NCI-H2171 (cell line): Measurements from ENCODE around the gene ALAS1.
"Not testable (repeated sequence)": the region's sequence is repeated elsewhere in the genome, so short reads cannot be mapped to it uniquely, and the experiment has no call there.

Experiments
- DNase-seq: peaks from one replicate; lab custom pipeline; 2025; lab: John Stamatoyannopoulos, UW

Gene ALAS1

DNA sequence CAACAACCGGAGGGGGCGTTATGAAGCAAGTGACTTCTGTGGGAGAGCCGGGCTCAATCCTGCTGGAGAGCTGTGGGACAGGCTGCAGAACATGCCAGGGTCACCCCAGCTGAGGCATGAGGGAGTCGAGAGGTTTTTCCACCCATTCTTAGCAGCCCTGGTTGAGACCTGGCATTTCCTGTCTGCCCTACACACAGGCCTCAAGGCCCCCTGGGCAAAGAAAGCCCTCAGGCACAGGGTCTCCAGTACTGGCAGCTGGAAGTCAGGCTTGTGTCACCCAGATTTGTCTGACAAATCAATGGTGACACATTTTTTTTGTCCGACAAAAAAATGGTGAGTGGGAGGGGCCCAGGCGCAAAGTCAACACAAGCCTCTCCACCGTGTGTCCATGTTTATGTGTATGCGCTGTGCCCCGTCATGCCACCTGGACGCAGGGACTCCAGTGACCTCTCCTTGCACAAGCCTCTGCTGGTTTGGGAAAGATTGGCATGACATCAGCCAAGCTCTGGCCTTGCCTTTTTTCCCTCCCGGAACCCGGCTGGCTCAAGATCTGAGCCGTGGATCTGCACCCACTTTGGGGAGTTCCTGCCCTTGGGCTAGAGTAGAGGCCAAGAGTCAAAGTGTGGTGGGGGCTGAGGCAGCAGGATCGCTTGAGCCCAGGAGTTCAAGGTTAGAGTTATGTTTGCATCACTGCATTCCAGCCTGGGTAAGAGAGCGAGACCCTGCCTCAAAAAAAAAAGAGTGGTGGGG is 20.8 kb upstream of the ALAS1 start:
- DNase-seq, result no peak

DNA sequence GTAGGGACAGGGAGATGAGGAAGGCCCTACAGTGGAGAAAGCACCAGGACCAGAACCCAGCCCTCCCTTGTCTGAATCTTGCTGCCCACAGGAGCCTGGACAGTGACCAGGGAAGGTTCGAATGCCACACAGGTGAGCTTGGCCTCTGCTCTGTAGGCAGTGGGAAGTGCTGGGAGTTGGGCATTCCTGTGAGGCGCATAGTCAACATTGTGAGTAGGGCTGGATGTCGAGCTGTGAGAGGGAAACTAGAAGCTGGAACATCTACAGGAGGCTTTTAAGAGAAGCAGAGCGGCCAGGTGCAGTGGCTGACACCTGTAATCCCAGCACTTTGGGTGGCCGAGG is 20.3 kb upstream of the ALAS1 start:
- DNase-seq, result no peak

DNA sequence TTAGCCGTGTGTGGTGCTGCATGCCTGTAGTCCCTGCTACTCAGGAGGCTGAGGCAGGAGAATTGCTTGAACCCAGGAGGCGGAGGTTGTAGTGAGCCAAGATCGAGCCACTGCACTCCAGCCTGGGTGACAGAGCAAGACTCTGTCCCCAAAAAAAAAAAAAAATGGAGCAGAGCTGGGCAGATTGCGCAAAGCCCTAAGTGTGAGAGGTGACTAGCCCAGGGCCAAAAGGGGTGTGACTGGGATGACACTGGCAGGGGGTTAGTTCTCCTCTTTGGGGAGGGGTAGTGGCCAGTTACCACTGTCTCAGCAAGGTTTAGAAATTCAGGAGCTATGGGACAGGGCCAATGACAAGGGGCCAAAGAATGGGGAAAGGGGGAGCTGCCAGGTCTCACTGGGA is 19.8 kb upstream of the ALAS1 start:
- not testable (repeated sequence) for DNase-seq

DNA sequence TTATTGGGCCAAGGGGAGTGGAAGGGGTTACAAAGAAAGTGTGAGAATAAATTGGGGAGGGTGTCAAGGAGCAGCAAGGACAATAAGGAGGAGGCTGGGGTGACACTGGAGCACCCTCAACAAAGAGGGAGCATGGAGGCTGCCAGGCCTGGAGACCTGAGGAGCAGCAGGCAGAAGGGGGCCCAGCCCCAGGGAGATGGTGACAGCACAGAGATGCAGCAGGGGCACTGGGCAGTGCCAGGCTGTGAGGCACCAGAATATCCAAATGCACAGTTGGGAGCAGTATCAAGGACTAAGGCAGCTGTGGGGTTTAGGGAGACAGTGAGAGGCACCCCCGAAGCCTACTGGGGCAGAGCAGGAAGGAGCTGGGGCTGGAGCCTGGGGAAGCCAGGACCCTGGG is 19.4 kb upstream of the ALAS1 start:
- DNase-seq, result no peak

DNA sequence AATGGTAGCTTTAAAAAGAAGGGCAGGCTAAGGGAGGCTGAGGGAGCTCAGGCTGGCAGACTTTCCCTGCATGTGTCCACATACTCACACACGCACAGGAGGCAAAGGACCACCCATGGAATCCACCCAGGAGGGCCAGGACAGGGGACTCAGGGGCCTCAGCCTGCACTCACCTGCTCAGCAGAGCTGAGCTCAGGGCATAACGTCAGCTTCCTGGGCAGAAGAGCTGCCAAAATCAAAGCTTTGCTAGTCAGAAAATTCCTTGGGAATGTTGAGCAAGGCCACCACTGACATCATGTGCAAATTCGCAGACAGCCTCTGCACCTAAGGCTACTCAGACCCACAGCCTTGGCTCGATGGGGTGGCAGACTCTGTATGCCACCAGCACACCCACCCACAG is 16.4 kb upstream of the ALAS1 start:
- DNase-seq, result no peak

DNA sequence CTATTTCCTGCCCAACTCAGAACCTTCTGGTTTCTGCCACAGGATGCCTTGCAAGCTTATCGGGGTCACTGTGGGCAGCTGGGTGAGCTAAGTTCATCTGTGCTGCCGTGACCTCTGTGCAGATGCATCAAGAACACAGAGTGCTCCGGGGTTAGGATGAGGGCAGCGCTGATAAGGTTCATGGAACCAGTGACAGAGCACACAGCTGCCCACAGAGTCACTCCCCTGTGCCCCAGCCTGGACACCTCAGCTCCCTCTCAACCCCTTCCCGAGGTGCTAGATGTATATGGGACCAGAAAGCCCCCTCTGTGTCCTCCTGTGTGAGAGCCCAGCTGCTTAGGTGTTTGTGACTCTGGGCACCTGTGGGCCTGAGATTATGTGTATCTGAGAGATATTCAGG is 15.8 kb upstream of the ALAS1 start:
- DNase-seq, result no peak

DNA sequence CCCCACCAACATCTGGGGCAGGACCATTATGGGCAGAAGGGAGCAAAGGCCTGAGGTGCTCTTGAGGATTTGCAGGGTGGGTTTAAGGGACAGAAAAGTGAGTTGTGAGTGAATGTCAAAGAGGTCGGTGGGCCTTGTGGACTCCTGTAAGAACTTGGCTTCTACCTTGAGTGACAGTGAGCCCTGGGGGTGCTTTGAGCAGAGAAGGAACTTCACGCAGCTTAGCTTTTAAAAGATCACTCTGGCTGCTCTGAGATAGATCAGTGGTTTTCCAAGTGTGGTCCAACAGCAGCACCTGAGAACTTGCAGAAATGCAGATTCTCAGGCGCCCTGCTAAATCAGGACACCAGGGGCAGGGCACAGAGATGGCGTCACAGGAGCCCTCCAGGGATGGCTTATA is 15.3 kb upstream of the ALAS1 start:
- no peak for DNase-seq

DNA sequence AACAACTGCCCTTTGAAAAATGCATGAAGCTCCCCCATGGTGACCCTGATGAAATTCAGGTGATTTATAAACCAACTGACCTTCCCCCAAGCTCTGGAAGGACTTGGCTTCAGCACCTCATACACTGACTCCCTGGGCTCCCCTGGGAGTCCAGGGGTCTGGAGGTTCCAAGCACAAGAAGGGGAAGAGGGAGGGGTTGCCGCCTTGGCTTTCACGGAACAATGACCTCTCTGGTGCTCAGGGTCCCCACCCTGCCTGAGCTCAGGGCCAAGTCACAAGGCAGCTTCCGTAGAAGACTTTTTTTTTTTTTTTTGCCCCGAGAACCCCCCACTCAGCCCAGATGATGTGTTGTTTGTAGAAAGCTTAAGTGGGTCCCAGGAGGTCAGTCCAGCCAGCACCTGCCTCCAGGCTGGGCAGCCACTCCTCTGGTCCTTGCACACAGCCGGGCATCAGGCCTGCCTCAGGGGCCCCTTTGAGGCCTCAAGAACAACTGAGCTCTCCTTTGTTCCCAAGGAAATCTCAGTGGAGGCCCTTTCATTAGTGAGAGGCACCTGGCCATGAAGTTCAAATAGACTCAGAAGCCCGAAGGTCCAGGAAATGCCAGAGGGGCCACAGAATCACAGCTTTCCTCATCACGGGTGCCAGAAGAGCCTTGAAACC is 14.0 kb upstream of the ALAS1 start:
- no peak for DNase-seq

DNA sequence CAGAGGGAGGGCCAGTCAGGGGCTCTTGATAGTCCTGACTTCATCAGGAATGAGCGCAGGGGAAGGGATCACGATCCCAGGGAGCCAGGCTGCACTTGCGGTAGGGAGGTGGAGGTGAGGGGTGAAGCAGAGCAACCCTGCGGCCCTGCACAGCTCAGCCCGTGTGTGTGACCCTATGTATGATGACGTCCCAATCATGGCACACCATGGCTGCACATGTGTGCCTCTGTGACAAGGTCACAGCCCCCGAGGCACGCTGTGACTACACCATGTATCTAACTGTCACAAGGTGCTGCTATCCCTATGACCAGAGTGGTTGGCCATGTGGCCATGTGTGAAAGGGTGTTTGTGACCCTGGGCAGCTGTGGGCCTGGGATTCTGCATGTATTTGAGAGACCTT is 13.3 kb upstream of the ALAS1 start:
- DNase-seq, result no peak

DNA sequence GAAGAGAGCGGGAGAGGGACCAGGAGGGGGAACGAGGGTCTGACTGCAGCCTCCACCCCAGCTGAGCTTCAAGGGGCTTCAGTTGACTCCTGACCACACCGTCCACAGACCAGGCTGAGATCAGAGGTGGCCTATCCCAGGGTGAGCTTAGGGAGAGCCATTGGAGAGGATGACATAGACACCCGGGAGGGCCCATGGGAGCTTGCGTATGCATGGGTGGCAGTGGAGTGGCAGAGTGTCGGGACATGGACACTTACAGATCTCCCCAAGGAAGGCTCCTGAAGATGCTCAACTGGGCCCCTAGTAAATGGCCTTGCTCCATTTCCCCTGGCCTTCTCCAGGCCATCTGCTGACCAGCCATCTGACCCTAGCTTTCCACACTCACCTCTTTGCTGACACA is 12.6 kb upstream of the ALAS1 start:
- DNase-seq, result no peak

DNA sequence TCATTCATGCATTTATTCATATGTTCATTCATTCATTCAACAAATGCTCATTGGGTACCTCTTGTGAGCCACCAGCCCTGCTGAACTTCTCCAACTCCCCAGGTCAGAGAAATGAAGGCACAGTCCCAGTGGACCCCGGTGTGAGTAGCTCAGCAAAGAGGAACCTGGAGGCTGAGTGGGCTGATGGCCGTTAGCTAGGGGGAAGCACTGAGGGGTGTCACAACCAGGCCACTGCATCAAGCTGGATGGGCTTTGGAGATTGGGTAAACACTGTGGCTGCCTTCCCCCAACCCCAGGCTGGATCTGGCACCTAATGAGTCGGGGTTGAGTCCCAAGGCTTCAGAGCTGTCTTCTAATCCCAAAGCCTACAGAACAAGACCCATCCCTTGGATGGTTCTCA is 12.1 kb upstream of the ALAS1 start:
- no peak for DNase-seq

DNA sequence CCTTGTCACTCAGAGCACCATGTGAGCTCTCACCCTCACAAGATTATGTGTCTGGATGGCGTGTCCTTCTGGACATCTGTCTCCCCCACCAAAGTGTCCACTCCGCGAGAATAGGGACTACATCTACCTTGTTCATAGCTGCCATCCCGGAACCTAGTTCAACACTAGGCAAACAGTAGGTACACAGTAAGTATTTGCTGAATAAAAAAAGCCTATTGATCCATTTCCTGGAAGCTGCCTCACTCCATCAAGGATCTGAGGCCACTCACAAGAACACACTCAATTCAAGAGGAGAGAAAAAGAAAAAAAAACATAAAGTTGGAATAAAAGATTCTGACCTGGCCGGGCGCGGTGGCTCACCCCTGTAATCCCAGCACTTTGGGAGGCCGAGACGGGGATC is 11.2 kb upstream of the ALAS1 start:
- DNase-seq, result no peak

DNA sequence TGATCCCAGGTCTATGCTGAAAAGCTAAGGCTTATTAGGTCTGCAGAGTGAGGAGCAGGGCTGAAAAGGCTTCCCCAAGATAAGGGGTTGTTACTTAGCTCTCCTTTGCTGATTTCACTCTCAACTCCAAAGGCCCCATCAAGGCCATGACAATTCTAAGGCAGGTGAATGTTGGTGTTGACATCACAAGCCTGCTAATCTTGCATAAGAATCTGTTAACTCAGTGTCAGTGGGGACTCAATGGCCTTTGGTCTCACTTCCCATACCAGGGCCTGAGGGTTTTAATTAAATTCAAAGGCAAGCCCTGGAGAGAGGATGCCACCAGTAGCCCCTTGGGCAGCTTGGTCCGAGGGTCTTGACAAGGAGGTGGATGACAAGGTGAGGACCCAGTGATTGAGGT is 9.4 kb upstream of the ALAS1 start:
- no peak for DNase-seq

DNA sequence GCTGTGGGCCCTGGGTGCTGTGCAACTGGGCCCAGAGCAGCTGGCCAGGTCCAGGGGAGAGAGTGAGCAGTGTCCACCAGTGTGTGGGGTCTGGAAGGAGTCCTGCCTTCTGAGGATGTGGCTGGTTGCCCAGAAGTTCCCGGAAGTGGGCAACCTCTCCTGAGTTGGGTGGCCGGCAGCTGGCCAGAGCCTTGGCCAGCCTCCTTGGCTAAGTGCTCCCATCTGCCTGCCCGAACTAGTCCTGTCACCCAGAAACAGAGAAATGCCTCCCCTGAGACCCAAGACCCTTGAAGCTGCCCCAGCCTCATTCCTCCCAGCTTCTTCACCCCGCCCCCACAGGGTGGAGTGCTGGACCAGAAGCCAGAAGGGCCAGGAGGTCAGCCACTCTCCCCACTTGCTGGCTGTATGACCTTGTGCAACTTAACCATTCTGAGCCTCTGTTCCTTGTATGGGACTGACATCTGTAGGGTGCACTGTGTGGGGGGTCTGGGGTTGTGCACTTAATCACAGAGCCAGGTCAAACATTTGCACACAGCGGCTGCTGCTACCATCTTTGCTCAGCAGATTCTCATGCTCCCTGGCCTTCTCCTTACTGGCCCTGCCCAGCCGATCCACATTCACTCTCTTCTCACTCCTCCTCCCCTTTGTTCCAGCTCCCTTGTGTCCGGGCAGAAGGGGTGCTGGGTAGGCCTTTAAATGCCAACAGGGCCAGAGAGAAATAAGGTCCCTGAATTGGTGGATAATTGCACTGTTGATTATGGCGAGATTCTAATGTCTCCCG is 7.5 kb upstream of the ALAS1 start:
- DNase-seq, result no peak

DNA sequence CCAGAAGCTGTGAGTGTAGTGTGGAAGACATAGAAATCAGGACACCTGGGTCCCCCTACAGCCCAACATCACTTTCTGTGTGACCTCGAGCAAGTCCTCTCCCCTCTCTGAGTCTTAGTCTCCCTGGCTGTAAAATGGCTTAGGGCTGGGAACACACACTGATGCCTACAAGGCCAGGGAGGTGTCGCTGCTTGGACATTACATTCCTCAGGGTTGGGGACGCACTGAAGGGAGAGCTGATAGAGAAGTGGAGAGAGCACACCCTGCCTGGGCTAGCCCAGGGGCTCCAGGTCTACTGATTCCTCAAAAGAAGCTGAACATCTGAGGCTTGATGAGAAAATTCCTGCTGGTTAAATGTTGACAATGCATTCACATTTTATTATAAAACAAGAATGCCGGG is 6.3 kb upstream of the ALAS1 start:
- no peak for DNase-seq

DNA sequence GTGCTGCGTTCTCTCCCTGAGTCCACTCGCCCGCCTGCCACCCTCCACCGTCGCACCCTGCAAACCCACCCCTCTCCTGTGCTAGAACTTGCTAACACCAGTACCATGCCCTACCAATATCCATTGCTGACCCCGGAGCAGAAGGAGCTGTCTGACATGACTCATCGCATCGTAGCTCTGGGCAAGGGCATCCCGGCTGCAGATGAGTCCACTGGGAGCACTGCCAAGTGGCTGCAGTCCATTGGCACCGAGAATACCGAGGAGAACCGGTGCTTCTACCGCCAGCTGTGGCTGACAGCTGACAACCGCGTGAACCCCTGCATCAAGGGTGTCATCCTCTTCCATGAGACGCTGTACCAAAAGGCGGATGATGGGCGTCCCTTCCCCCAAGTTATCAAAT is 4.9 kb upstream of the ALAS1 start:
- DNase-seq, result no peak

DNA sequence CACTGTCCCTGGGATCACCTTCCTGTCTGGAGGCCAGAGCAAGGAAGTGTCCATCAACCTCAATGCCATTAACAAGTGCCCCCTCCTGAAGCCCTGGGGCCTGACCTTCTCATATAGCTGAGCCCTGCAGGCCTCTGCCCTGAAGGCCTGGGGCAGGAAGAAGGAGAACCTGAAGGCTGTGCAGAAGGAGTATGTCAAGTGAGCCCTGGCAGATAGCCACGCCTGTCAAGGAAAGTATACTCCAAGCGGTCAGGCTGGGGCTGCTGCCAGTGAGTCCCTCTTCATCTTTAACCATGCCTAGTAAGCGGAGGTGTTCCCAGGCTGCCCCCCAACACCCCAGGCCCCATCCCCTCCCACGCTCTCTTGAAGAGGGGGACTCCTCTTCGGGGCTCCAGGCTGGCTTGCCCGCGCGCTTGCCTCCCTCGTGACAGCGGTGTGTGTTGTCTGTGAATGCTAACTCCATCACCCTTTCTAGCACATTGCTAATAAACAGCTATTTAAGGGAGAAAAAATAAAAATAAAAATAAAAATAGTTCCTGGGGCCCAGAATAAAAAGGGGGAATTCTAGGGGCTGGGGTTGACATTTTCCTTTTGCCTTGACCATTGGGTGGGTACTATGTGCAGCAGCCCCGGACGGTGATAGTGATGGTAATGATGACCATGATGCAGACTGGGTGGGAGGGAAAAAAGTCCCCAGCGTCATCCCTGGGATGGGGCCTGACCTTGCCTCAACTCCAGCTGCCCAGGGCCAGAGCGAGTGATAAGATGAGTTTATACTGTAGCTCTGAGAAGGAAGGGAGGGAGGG is 3.3 kb upstream of the ALAS1 start:
- DNase-seq, result no peak

DNA sequence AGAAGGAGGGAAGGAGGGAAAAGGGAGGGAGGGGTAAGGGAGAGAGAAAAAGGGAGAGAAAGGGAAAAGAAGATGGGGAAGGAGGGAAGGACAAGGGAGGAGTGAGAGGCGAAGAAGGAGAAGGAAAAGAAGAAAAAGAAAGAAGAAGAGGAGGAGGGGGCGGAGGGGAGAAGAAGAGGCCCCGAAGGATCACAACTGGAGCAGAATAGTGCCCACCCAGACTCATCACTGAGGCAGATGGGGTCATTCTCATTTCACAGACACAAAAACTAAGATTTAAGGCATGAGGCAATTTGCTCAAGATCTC is 2.7 kb upstream of the ALAS1 start:
- DNase-seq, result no peak

DNA sequence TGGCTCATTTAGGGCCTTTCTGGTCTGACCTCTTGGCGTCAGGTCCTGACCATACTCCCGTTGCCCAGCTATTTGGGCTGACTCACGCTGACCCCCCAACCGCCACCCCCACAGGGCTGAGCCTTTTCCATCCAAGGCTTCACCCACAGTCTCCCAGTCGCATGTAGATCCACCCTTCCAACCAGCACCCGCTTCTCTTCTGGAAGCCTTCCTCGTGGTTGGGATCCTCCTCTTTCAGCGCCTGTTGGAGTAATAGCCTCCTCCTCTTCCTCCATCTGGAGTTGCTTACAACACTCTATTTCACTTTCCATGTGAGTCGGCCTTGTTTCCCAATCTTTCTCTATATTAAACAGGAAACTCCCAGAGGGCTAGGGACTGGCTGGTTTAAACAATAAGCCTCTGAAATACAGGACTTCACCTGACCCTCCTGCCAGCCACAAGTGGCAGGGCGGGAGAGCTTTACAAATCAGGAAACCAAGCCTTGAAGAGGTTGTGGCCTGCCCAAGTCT is 2.1 kb upstream of the ALAS1 start:
- no peak for DNase-seq

DNA sequence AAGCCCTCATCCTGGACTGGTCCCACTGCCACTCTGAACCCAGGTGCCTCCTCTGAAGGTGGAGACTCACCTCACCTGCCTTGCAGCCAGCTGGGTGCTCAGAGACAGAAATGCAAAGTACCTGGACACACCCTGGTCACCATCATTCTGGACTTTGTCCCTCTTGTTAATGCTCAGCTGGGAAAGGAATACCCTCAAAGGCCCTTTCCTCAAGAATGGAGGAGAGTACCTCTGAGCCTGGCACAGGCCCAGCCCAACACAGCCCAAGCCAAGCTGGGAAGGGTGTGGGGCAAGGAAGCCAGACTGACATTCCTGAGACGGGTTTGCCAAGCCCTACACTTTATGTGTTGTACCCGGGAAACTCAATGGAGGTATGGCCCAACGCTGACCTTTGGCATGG is 983 bp upstream of the ALAS1 start:
- DNase-seq, result no peak

DNA sequence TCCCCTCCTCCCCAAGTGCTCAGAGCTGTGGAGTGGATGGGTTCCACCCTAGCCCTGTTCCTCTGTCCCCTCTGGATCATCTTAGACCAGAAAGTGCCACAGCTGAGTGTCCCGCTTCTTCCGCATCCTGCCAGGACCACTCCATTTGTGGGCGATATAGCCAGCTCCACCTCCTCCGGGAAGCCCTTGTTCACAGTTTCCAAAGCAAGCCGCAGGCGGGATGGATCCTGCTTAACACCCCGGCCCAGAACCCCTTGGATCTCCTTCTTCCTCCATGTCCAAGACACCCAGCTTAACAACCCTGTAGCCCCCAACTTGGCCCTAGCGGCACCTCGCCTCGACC is 490 bp upstream of the ALAS1 start:
- no peak for DNase-seq
